CD4-positive, alpha-beta T cell treated with Interleukin-6 at 100 ng/mL for 8 hours (primary cell): ENCODE results near the gene ACVR2A.

Source experiments
- DNase-seq: peaks from one replicate; pipeline ENCODE4 v3.0.0-alpha.2; 2020; ENCODE audit warnings: mixed read lengths, low spot score

ACVR2A gene

DNA sequence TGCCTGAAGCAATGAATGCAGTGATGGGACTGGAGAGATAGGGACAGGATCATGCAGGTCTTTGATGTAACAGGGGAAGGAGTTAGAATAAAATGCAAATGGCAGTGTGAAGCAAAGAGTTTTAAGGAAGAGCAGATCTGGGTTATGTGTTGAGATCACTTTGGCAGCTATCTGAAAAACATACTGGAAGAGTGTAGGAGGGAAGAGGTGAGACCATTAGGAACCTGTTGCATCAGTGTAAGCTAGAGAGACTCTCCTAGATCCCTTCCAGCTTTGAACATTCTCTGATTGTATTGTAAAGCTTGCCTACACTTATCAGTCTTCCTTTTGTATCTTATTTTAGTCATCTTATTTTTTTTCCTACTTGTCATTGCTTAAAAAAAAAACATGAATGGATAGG, 10.5 kb downstream of the ACVR2A start:
- DNase-seq, result no peak

DNA sequence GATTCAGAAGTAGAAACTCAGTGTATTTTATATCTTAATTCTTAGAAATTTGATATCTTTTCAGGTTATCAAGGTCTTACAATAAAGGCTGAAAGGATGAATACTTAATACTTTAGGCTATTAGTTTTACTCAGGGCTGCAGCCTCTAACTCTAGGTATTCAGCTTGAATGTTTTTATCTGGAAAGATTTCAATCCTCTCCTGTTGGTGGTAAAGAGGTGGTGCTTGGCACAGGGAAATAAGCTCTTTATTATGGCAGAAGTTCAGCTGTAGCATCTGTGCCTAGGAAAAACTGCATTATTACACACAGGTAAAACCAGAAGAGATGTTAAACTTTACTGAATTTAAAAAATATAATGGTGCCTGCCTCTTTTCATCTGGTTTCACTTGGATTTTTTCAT, 11.1 kb downstream of the ACVR2A start:
- no peak for DNase-seq

DNA sequence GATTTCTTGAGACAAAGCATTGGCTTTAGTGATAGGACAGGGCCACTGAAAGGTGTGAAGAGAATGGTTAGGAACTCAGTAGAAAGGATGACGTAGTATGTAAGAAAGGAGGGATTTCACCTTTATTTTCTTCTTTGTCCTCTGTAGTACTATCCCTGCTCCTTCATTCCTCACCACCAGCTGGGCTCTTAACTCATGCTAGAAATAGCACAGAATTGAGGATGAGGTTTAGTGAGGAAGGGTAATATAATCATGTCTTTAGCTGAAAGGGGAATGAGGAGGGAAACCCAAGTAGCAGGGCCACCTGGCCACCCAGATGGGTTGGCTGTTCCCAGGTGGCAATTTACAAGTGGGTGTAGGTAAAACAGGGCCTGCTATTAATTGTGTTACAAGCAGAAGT, 15.2 kb downstream of the ACVR2A start:
- DNase-seq, result no peak

DNA sequence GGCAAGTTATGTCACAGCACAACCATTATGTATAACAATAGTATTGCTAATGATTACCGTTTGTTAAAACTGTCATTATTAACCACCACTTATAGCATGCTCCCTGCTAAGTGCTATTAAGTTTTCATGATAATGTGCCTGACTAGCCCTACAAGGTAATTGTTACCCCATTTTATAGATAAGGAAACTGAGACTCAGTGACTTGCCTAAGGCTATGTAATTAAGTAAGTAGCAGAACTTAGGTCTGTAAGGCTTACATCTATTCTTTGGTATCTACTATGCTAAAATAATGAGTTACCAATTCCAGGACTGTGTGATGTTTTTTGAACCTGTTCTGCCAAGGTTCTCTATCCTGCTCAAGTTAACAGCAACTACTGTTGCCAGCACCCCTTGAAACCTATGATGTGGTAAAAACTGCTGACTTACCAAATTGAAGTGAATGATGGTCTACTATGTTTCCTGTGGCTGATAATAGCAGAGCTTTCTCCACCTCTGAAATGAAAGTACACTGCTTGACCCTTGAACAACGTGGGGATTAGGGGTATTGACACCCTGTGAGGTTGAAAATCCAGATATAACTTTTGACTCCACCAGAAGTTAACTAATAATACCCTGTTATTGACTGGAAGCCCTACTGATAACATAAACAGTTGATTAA, 18.2 kb downstream of the ACVR2A start:
- DNase-seq, result no peak

DNA sequence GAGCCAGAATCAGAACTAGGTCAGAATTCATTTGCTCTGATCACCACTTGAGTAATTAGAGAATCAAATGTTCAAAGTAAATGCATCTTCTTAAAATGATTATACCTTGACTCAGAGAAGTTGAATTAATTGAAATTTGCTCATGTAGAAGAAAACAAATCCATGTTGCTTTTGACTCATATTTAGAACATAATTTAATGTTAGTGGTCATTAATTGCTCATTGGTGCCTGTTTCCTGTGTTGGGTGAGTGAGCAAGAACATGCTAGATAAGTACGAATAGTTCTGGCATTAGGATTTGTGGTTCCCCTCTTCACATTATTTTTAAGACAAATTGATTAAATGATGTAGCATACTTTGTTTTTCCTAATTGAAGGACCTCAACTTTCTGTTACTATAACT, 19.0 kb downstream of the ACVR2A start:
- DNase-seq, result no peak

DNA sequence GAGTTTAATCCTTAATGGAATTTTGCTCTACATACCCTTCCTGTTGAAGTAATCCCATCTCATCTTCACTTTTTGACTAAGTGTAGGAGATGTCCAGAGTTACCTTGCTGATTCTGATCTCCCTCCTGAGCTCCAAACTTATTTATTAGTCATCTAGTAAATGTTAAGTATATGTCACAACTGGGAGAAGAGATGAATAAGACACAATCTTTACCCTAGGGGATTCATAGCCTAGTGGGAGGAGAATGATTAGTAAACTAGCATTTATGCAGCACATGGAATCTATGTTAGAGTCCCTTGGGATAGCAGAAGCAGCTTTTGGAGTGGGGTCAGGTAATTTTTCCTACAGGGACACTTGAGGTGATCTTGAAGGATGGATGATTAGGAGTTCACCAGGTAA, 20.7 kb downstream of the ACVR2A start:
- DNase-seq, result no peak

DNA sequence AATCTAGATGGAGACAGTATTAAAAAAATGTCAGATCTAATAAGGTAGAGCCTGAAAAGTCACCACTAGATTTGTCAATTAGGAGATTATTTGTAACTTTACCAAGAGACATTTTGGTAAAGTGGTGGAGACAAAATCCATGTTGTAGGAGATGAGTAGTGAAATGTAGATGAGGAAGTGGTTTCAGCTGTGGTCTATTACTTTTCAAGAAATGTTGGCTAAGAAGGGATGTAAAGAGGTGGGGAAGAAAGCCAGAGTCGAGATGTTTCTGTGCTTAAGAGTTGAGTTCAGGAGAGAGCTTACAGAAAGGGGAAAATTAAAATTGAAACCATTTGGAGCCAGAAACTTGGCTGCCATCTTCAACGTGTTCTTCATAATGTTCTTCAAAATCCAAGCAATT, 22.2 kb downstream of the ACVR2A start:
- DNase-seq, result no peak

DNA sequence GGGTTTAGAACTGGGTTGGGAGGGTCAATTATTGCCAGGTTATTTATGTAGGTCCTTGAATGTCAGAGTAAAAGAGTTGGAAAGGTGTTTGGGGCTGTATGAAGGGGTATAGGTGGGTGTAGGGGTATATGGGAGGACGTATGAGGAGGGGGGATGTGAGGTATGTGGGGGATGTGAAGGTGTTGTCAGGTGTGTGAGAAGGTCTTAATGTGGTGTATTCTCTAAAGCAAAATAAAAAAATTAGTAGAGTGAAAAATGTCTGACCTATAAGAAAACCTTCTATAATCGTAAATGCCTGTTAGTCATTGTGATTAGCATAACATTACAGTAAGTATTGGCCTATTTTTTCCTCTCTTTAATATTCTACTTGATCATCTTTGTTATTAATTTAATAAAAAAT, 25.1 kb downstream of the ACVR2A start:
- DNase-seq, result no peak

DNA sequence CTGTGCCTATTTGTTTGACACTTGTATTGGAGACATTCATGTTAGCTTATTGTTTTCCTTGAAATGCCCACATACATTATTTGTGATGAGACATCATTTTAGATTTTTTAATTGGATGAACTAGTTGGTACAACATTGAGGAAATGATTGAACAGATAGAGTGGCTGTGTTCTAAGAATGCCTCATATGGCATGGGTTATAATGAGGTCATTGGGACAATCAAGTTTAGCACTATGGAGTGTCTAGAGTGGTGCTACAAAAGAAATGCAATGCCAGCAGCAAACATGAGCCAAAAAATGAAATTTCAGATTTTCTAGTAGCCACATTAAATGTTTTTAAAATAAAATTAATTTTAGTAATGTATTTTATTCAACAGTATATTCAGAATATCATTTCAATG, 28.1 kb downstream of the ACVR2A start:
- DNase-seq, result no peak

DNA sequence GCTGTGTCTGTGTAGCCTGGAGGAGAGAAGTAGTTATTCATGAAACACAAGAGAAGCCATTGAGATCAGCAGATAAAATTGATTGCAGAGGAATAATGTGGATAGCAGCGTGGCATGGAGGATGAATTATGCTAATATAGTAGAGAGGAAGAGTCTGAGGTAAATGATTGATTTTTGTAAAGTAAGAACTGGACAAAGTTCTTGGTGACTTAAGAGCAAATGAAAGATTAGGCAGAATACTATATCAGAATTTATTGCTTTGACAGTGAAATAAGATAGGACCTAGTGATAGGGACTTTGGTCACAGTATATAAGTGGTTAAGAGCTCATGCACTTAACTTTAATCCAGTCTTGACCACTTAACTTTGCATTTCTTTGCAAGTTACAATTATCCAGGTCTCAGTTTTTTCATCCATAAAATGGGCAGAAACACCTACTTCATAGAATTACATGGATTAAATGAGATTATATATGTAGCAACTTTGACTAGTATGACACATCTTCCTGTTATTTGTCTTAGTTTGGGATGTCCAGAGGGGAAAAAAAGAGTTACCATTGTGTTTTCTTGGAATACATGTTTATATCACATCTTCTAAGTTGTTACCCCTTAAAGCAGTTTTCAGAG, 29.1 kb downstream of the ACVR2A start:
- no peak for DNase-seq

DNA sequence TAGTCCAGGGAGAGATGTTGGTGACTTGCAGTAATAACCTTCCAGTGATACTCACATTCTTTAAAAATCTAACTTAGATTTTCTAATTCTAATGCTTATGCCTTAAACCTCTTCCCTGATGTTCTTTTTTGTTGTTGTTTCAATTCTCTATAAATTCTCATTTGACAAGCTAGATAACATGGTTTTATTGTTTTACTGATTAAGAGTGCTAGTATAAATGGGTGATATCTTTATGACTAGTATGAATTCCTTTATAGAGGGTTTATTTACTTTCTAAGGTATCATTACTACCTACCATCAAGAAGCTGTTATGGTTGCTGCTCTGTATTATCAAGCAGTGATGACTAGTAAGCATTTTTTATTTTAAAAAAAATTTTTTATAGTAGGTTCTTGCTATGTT, 35.0 kb downstream of the ACVR2A start:
- no peak for DNase-seq

DNA sequence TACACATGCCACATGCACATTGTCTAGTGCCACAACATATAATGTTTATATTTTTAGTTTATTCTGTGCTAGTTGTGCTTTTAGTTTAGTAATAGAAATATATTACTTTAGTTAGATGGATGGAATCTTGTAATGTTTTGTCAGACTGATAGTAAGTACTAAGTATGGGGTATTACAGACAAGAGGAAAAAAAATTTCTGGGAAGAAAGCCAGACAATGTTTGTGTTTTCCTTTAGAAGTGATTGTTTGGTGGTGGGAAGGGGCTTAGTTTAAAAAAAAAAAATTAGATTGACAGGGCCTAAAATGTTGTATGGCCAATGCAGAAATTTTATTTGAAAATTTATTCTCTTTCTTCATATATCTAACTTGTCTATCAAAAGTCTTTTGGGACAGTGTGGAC, 37.8 kb downstream of the ACVR2A start:
- no peak for DNase-seq

DNA sequence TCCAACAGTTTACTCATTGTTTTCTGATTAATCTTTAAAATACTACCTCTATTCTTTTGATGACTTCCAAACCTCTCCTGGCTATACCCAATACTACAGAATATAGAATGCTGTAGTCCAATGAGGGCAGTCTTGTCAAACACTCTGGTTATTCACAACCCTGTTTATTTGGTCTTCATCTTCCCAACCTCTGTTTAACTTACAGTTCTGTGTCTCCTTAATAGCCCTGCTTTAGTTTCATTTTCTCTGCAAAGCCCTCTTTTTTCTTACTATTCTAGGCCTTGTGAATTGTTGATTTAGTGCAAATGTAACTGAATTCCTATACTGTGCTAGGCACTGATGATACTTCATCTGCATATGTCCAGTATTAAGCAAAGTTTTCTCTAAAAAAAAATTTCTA, 40.0 kb downstream of the ACVR2A start:
- DNase-seq, result no peak

DNA sequence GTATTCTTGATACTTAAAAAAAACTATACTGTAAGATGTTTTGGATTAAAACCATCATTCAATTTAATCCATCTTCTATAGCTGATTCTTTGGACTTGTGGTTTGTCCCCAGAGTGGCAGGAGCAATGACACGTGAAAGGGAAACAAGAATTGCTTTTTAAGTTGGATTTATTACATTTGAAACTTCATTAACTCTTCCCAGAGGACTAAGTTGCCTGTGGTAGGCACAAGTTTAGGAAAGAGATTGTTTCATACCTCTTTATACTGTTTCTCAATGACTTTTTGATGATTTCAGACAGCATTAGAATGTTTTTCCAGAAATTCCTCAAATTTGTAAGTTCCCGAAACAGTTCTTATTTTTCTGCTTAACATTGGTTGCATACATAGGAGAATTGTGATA, 41.3 kb downstream of the ACVR2A start:
- no peak for DNase-seq

DNA sequence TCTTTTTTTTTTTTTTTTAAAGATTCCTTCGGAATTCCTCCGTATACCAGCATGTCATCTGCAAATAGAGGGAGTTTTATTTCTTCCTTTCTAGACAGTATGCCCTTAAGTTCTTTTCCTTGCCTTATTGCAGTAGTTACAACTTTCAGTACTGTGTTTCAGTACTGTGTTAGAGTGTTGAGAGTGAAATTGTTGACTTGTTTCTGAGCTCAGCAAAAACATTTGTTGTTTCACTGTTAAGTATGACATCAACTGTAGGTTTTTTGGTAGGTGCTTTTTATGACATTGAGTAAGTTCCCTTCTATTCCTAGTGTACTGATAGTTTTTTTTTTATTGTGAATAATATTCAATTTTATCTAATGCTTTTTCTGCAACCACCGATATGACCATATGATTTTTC, 43.9 kb downstream of the ACVR2A start:
- DNase-seq, result no peak

DNA sequence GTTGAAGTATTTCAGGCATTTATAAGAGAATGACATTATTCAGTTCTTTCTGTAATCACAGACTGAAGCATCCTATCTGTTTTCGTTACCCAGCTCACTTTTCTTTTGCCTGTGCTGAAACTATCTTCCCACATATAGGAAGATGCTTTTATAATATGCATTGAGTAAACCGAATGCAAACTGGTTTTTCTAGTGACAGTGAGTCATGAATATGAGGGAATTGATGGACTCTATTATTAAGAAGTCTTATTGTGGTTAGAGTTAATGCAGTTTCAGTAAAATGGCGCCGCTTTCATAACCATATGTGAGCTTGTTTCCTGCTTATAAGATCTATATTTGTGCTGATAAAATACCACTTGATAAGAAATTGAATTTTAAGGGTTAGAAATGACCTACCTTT, 59.2 kb downstream of the ACVR2A start:
- DNase-seq, result no peak

DNA sequence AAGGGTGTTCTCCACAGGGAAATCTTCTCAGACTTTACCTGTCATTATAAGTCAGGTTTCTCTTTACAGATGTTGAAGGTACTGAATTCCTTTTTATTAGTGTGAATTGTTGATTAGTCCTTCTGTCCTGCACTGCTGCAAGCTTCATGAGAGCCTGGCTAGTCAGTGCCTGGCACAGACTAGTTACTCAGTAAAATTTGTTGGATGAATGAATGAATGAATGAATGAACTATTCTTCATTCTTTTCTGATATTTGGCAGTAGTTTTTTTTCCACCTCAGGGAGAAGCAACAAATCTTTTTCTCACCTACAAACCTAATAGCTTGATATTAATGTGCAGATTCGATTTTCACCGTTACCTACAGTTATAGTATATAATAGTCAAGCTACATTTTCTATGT, 64.3 kb downstream of the ACVR2A start:
- no peak for DNase-seq

DNA sequence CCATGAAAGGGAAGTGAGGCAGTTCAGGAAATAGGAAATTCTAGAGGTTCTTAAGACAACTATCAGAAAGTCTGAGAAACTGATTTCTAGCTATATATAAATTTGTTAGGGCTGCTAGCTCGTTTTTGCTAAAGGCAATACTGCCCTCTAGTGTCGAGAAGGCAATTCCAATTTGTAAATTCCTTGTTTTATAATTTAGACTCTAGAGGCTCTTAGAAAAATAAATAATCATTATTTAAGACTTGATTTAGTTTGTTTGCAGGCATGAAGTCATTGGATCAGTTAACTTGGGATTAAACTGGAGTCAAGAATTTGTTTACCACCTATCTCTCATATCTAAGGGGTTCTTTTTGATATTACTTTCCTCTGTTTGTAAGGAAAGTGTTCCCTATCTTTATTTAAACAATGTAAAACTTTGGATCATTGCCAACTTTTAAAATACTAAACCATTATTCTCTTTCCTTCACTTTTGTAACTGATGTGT, 66.2 kb downstream of the ACVR2A start:
- DNase-seq, result peak; percentile 59

DNA sequence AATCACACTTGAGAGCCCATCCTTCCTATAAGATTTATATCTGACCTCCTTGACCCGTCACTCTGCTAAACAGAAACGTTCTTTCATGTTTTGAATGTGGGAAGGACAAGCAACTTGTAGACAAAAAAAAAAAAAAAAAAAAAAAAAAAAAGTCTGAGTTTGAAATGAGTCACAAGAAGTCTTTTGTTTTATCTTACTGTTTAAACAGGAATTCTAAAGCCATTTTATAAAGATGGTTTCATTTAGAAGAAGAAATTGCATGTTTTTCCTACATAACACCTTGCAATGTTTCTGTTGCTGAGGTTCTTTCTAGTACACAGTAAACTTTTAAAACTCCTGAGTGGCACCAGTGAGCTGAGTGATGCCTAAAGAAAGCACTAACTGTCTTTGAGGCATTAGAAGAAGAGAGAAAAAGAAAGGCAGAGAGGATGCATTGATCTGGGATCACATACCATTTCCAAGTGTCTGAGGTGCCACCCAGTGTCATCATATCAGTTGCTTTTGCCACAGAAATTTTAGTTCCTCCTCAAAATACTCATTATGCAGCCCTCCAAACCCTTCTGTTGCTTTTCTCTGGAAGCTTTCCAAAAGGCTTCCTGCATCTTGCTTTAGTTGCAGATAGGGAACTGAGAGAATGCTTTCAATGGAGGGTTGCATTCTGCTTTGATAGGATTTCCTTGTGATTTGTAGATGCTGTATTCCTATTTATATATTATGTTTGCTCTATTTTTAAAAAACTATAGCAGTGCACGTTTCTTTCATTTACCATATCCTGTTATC, 69.1 kb downstream of the ACVR2A start:
- DNase-seq, result no peak

DNA sequence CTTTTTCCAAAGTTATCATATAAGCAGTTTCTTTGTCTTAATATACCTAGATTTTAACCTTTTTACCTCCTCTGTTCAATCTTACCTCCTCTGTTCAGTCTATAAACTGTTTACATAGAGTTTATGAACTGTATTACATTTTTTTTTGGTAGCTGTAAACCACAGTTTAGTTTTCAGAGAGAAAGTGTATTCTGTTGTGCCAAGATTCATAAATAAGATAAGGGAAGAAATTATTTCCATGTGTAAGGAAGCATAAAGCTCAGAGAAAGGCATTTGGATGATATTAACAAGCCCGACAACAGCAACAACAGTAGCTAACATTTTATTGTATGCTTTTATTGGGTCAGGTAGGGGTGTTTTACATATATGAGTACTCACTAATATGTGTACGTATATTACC, 71.2 kb downstream of the ACVR2A start:
- no peak for DNase-seq

DNA sequence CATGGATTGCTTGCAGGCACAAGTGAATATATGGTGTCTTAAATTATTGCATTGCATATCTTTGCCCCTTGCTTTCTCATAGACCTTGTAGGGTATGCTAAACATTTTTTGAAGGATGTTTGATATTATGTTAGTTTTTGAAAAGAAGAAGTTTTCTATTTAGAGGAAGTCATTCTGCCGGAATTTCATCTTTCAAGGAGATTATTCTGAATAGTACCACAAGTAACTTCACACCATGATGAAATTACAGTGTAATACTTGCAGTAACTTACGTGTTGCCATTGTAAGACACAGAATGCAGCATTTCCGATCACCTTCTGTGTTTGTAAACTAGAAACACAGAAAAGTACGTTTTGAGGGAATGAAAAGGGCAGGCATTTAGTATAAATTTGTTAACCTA, 71.9 kb downstream of the ACVR2A start:
- DNase-seq, result no peak

DNA sequence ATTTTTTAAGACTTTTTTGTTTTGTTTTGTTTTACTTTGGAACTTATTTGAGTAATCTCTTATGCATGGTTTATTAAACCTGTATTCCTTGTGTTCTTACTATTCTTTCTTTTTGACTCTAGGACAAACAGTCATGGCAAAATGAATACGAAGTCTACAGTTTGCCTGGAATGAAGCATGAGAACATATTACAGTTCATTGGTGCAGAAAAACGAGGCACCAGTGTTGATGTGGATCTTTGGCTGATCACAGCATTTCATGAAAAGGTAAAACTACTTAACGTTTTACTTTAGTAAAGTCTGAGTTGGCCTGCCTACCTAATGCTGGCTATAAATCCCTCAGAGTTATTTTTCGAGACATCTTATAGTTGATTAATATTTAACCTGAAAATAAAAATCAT, 72.3 kb downstream of the ACVR2A start:
- DNase-seq, result no peak

DNA sequence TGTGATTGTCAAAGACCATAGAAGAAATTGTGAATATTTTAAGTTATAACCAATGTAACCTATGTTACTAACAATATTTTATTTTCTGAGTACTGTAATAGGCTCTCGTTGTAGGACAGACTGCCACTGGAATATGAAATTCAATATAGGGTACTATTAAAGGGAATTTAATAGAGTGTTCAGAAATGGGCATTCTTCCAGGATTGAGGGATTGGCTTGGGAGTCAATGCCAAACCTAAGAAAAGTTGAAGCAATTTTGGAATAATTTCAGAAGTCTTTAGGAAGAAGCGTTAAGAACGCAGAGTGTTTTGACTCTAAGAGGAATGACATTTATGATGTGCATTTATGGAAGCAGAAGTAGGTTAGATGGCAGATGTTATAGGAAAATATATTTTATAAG, 79.0 kb downstream of the ACVR2A start:
- no peak for DNase-seq
